GM18909 (cell line): ENCODE measurements around the gene ENTREP3.
"Not testable (repeated sequence)": the region's sequence is repeated elsewhere in the genome, so short reads cannot be mapped to it uniquely, and the experiment has no call there.

Experiments used
- ATAC-seq: cut with Tn5 transposase; IDR thresholded peaks from one replicate; pipeline ENCODE4 v1.9.1; 2021; ENCODE audit warnings: mild to moderate bottlenecking; ENCODE audit not compliant: unreplicated experiment, poor library complexity

Gene ENTREP3

GRCh38 chr1:155227261-155228095 lies 27.8 kb downstream of the ENTREP3 start:
- ATAC-seq: peak; percentile 91

GRCh38 chr1:155226910-155227260 lies 28.4 kb downstream of the ENTREP3 start:
- ATAC-seq: peak; percentile 35

GRCh38 chr1:155226188-155226909 lies 28.9 kb downstream of the ENTREP3 start:
- ATAC-seq: peak; percentile 37

GRCh38 chr1:155225404-155225759 lies 29.9 kb downstream of the ENTREP3 start:
- ATAC-seq: not testable (repeated sequence)

GRCh38 chr1:155223047-155223446 lies 32.2 kb downstream of the ENTREP3 start:
- ATAC-seq: no peak

- ATAC-seq: not testable (repeated sequence)
These were observed 34.9 kb downstream of the ENTREP3 start for GRCh38 chr1:155220211-155220965.

GRCh38 chr1:155219592-155220031 lies 35.7 kb downstream of the ENTREP3 start:
- no peak for ATAC-seq

- ATAC-seq: no peak
These were observed 36.3 kb downstream of the ENTREP3 start for GRCh38 chr1:155218854-155219591.

- not testable (repeated sequence) for ATAC-seq
These were observed 40.6 kb downstream of the ENTREP3 start for GRCh38 chr1:155214702-155215101.

GRCh38 chr1:155212051-155212440 lies 43.2 kb downstream of the ENTREP3 start:
- not testable (repeated sequence) for ATAC-seq

GRCh38 chr1:155211381-155212050 lies 43.8 kb downstream of the ENTREP3 start:
- ATAC-seq: not testable (repeated sequence)

- ATAC-seq: no peak
These were observed 44.8 kb downstream of the ENTREP3 start for GRCh38 chr1:155210314-155211104.

GRCh38 chr1:155209312-155209721 lies 46.0 kb downstream of the ENTREP3 start:
- ATAC-seq: no peak

- peak; percentile 73 for ATAC-seq
These were observed 46.6 kb downstream of the ENTREP3 start, which contains the start of gene MTX1 for GRCh38 chr1:155208541-155209311. MTX1 (plus strand) TSS chr1:155208695; CDS start chr1:155208805, 110 bp downstream.

- ATAC-seq: no peak
These were observed 47.3 kb downstream of the ENTREP3 start, which contains the start of gene THBS3 for GRCh38 chr1:155207806-155208540. THBS3 (minus strand) TSS chr1:155207897; CDS start chr1:155207876, 21 bp downstream.

GRCh38 chr1:155206891-155207805 lies 48.1 kb downstream of the ENTREP3 start:
- no peak for ATAC-seq
